NCI-H69 (cell line): ENCODE results near the gene VEGFA.

ENCODE experiments used
- DNase-seq: peaks from one replicate; lab custom pipeline; 2025; lab: John Stamatoyannopoulos, UW

VEGFA gene

GRCh38 chr6:43738877-43739641 is 31.0 kb upstream of the VEGFA start:
- DNase-seq: peak; percentile 21

- peak; percentile 29 for DNase-seq
Observed at GRCh38 chr6:43739642-43740091, 30.3 kb upstream of the VEGFA start.

GRCh38 chr6:43740321-43740960 is 29.6 kb upstream of the VEGFA start:
- no peak for DNase-seq

- no peak for DNase-seq
Observed at GRCh38 chr6:43740961-43741764, 28.8 kb upstream of the VEGFA start.

GRCh38 chr6:43741829-43742228 is 28.2 kb upstream of the VEGFA start:
- DNase-seq: no peak

GRCh38 chr6:43742285-43742684 is 27.7 kb upstream of the VEGFA start:
- DNase-seq: no peak

- no peak for DNase-seq
Observed at GRCh38 chr6:43742931-43743632, 26.9 kb upstream of the VEGFA start.

GRCh38 chr6:43743682-43744381 is 26.2 kb upstream of the VEGFA start:
- no peak for DNase-seq

GRCh38 chr6:43744491-43744890 is 25.5 kb upstream of the VEGFA start:
- DNase-seq: no peak

GRCh38 chr6:43744931-43745727 is 24.9 kb upstream of the VEGFA start:
- no peak for DNase-seq

- no peak for DNase-seq
Observed at GRCh38 chr6:43746071-43746470, 23.9 kb upstream of the VEGFA start.

- no peak for DNase-seq
Observed at GRCh38 chr6:43746613-43747102, 23.4 kb upstream of the VEGFA start.

- no peak for DNase-seq
Observed at GRCh38 chr6:43747784-43748183, 22.2 kb upstream of the VEGFA start.

- DNase-seq: no peak
Observed at GRCh38 chr6:43748765-43749164, 21.2 kb upstream of the VEGFA start.

- no peak for DNase-seq
Observed at GRCh38 chr6:43749461-43749860, 20.6 kb upstream of the VEGFA start.

GRCh38 chr6:43750622-43751021 is 19.4 kb upstream of the VEGFA start:
- DNase-seq: no peak

GRCh38 chr6:43753570-43754183 is 16.3 kb upstream of the VEGFA start:
- no peak for DNase-seq

- DNase-seq: no peak
Observed at GRCh38 chr6:43757966-43758616, 11.9 kb upstream of the VEGFA start.

- peak; percentile 73 for DNase-seq
Observed at GRCh38 chr6:43758617-43759050, 11.4 kb upstream of the VEGFA start.
